Measurements from ENCODE around the gene CLIP3. TPM values are rescaled to one million over a fixed set of nuclear protein-coding genes. Genes with fewer than 3 reads are reported as not detected.
A peak's percentile ranks its signal among the peaks of the same experiment; 100 is the strongest.

The CLIP3 gene
- total RNA-seq, 4 donors from 2014 or later, result 2.1 to 42.3 (median 4.8) TPM

DNA sequence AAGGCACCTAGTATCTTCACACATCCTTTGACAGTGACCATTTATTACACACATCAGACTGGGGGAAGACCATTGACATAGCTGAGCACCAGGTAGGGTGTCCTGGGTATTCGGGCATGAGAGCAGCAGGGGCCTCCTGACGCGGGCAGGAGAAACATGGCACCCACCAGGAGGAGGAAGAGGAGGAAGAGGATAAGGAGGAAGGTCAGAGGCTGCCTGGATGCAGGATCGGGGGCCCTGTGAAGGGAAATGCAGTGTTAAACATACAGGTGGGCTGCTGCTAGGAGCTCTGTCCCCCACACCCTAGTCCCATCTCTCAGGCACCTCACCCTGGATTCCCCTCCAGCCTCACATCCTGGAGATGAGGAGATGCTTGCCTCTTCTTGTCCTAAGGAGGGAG, 29.4 kb downstream of the CLIP3 start:
- no peak overlapping the region for H3K4me3 ChIP-seq (ENCODE audit: low read depth, poor library complexity, severe bottlenecking)
- intact Hi-C loops (cut with DNase I; ENCODE audit: low total_unique reads), result loop anchor here (10.0 kb wide), 1 partner anchor 52 kb away; the partner anchor contains the start of genes THAP8 and WDR62
- TF ChIP-seq, protein P1, sequence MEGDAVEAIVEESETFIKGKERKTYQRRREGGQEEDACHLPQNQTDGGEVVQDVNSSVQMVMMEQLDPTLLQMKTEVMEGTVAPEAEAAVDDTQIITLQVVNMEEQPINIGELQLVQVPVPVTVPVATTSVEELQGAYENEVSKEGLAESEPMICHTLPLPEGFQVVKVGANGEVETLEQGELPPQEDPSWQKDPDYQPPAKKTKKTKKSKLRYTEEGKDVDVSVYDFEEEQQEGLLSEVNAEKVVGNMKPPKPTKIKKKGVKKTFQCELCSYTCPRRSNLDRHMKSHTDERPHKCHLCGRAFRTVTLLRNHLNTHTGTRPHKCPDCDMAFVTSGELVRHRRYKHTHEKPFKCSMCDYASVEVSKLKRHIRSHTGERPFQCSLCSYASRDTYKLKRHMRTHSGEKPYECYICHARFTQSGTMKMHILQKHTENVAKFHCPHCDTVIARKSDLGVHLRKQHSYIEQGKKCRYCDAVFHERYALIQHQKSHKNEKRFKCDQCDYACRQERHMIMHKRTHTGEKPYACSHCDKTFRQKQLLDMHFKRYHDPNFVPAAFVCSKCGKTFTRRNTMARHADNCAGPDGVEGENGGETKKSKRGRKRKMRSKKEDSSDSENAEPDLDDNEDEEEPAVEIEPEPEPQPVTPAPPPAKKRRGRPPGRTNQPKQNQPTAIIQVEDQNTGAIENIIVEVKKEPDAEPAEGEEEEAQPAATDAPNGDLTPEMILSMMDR (IDR thresholded peaks at IDR 0.05), result no peak
- no peak for TF ChIP-seq POLR2A (IDR thresholded peaks at IDR 0.05)
- 96 to 97% methylated on average over 4 of the region's 4 CpGs for WGBS, 2 donors
- no peak for DNase-seq (ENCODE audit: low spot score in 2 of 2)

DNA sequence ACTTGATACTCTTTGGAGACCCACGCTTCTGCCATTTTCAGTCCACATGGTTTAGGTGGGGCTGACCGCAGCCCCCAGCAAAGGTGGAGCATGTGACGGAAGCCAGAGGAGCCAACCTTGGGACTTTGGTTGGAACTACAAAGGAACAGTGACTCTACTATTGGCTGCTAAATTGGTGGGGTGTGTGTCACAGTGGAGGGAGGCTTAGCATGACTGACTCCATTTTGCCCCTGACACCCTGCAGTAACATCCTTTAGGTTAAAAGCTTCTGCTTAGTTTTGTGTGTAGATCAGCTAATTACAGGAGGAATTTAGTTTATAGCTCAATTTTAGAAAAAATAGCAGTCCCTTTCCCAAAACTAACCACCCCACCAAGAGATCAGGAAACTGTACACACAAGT, 31.1 kb downstream of the CLIP3 start:
- WGBS, 2 donors, result 96 to 100% methylated on average over 3 of the region's 3 CpGs
- H3K4me3 ChIP-seq (ENCODE audit: low read depth, poor library complexity, severe bottlenecking), result no peak overlapping the region
- TF ChIP-seq, protein P1 (IDR thresholded peaks at IDR 0.05), result no peak
- no peak for TF ChIP-seq POLR2A (IDR thresholded peaks at IDR 0.05)
- no peak for DNase-seq (ENCODE audit: low spot score in 2 of 2)
- intact Hi-C loops (cut with DNase I; ENCODE audit: low total_unique reads), result loop anchor here (10.0 kb wide), 1 partner anchor 53 kb away; the partner anchor contains the start of genes THAP8 and WDR62

DNA sequence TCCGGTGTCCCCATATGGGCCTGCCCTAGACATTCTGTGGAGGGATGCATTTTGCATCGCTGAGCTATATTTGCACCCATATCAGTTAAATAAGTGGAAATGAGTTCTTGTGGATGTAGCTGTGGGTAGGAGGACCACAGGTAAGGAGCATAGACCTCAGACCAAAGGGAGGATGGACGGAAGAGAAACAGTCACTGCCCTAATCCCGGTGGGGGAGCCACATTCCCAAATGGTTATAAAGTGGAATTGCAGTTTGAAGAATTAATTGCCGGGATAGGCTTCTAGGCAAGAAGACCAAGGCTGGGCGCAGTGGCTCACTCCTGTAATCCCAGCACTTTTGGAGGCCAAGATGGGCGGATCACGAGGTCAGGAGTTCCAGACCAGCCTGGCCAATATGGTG, 35.9 kb downstream of the CLIP3 start:
- TF ChIP-seq, protein P1 (IDR thresholded peaks at IDR 0.05), result no peak
- TF ChIP-seq POLR2A (IDR thresholded peaks at IDR 0.05), result no peak
- no peak overlapping the region for H3K4me3 ChIP-seq (ENCODE audit: low read depth, poor library complexity, severe bottlenecking)
- DNase-seq (ENCODE audit: low spot score in 2 of 2), result no peak
- WGBS, 2 donors, result 86 to 87% methylated on average over 8 of the region's 8 CpGs
- intact Hi-C loops (cut with DNase I; ENCODE audit: low total_unique reads), result no loop called here

DNA sequence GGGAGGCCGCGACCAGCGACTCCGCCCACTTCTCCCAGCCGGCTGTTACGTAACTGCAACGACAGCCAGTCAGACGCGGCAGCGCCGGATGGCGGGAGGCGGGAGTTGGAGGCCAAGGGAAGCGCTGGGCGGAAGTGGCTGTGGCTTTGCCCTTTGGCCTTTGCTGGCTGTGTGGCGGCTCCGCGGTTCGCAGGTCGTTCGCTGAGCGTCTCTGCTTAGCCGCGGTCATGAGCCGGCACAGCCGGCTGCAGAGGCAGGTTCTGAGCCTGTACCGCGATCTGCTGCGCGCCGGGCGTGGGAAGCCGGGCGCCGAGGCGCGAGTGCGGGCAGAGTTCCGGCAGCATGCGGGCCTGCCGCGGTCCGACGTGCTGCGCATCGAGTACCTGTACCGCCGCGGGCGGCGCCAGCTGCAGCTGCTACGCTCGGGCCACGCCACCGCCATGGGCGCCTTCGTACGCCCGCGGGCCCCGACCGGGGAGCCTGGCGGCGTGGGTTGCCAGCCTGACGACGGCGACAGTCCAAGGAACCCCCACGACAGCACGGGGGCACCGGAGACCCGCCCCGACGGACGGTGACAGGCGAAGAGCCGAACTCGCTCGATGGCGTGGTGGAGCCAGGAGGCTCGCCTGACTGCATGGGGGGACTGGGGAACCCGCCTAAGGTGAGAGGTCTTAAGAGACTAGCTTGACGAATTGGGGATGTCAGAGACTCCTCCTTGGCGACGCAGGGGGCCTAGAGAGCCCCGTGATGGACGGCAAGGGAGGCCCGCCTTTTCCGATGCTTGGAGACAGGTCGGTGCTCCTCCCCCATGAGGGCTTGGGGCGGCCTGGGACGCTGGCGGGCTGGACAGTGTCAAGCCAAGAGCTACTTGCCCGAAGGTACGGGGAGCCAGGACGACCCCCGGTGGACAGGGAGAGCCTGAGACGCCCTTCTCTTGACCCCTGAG, 37.4 kb downstream of the CLIP3 start, which contains the start of gene SDHAF1:
SDHAF1 (plus strand) TSS at position 141 of the 946 bp plus-strand sequence; CDS start at position 228, 87 bp downstream.
- H3K4me3 ChIP-seq (ENCODE audit: low read depth, poor library complexity, severe bottlenecking), result peak within 1 kb of the TSS; percentile 71
- TF ChIP-seq POLR2A (IDR thresholded peaks at IDR 0.05), result no peak
- TF ChIP-seq, protein P1 (IDR thresholded peaks at IDR 0.05), result no peak
- intact Hi-C loops (cut with DNase I; ENCODE audit: low total_unique reads), result no loop called here
- DNase-seq (ENCODE audit: low spot score in 2 of 2), result peak; percentile 94 to 99
- WGBS, 2 donors, result 0% methylated on average over 28 to 56 of the region's 97 CpGs

DNA sequence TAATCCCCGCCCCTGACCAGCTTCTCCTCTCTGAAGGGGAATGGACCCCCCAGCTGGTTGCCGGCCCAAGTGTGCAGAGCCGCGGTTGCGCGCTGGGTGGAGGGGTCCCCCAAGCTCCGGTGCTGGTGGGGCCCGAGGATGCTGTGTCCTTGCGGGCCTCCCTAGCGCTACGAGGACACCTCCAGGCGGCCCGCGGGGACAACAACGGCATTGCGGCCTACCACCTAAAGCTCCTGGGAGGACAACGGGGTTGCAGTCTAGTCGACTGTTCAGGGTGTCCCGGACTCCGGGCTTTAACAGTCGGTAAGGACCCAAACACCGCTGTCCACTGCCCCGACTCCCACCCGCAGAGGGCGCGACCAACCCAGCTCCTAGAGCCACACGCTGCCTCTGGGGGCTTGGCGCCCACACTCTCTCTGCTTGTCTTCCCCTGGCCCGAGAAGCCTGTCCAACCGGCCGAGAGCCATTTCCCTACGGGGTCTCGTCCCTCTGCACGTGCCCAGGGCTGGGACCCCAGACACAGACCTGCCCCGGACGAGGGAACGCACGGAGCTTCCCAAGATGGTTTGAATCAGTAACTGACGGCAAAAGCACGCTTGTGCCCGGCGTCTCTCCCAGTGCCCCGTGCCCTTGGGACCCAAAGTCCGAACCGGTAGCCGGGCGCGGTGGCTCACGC, 38.6 kb downstream of the CLIP3 start:
- H3K4me3 ChIP-seq (ENCODE audit: low read depth, poor library complexity, severe bottlenecking), result no peak overlapping the region
- DNase-seq (ENCODE audit: low spot score in 2 of 2), result no peak
- TF ChIP-seq POLR2A (IDR thresholded peaks at IDR 0.05), result no peak
- TF ChIP-seq, protein P1 (IDR thresholded peaks at IDR 0.05), result no peak
- WGBS, 2 donors, result 31 to 37% methylated on average over 29 to 38 of the region's 49 CpGs
- intact Hi-C loops (cut with DNase I; ENCODE audit: low total_unique reads), result no loop called here
